Measurements from ENCODE around the gene NTRK2. TPM values are rescaled to one million over a fixed set of nuclear protein-coding genes. Genes with fewer than 3 reads are reported as not detected.

NTRK2 gene
- total RNA-seq, 1 experiment from 2014 or later = not detected

DNA sequence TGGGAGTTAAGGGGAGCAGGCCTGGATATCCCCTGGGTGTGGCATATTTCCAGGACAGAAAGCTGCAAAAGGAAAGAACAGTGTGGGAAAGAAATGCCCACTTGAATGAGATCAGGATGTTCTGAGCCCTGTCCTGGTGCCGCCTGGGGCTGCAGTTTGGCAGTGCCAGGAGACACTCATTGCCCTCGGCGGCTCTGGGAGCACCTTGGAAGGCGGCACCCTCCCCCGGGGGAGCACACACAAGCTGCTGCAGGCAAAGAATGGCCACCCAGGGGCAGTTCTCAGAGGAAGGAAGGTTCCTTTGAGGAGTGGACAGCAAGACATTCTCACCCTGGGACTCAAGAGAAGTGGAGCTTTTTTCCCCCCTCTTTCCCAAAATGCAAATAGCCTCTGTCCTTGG, 305.3 kb downstream of the NTRK2 start:
- no peak for DNase-seq (ENCODE audit: low spot score)

DNA sequence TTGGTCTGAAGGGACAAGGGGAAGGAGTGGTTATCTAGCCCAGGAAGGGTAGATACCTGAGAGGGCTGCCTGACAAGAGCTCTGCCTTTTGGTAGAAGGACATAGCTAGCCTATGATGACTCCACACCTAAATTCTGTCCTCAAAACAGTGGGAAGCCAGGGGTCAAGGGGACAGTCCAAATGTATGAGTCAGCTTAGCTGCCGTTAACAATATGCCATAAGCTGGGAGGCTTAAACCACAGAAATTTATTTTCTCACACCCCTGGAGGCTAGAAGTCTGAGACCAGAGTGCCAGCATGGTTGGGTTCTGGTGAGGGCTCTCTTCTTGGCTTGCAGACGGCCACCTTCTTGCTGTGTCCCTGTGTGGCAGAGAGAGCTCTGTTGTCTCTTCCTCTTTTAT, 306.4 kb downstream of the NTRK2 start:
- DNase-seq (ENCODE audit: low spot score) = no peak

DNA sequence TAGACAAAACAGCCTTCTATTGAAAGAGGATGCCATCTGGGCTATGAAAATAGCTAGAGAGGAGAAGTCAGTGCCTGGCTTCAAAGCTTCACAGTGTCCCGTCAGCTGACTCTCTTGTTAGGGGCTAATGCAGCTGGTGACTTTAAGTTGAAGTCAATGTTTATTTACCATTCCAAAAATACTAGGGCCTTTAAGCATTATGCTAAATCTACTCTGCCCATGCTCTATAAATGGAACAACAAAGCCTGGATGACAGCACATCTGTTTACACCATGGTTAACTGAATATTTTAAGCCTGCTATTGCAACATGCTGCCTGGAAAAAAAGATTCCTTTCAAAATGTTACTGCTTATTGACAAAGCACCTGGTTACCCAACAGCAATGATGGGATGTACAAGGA, 309.1 kb downstream of the NTRK2 start:
- no peak for DNase-seq (ENCODE audit: low spot score)

DNA sequence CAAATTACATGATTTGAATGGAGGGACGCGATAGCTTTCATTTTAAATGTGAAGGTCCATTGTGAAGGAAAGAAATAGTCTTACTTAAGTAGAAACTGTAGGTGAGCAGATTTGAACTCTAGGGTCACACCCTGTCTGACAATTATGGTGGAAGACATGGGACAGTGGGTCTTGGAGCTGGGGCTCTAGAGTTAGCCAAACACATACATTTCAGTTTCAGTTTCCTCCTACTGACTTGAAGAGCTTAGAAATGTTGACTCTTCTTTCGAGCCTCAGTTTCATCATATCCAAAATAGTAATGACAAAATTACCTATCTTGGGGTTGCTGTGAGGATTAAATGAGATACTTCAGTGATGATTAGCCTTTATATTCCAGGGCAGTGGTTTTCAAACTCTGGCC, 314.2 kb downstream of the NTRK2 start:
- no peak for DNase-seq (ENCODE audit: low spot score)

DNA sequence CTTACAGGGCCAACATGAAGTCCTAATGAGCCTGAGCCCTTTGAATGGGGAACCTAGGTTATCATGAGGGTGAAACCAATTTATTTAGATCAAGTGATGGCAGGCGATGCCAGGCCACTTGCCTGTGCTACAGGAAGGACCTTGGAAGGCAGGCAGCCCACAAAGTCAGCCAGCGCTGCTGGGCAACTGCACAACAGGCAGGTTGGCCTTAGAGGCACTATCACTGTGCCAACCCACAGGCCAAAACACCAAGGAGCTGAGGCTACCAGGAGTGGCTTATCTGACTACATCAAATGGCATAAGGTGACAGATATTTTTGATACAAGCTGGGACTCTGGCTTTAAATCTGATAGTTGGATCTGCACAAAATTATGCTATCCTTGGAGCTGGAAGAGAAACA, 319.1 kb downstream of the NTRK2 start:
- DNase-seq (ENCODE audit: low spot score) = no peak

DNA sequence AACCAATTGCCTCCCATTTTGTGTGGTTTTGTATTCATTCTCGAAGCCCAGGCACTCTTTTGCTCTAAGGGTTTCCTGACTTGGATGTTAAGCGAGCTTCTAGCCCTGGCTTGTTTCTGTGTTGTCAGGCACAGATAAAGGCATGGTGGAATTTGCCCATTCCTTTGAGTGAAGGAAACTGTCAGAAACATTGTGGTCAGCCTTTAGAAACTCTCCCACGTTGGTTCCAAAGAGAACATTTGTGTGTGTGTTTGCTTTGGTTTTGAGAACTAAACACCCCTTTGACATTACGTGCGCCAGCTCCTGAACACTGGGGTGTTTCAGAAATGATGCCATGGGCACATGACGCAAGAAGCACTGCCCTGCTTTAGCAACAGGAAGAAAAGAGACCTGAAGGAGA, 320.9 kb downstream of the NTRK2 start:
- no peak for DNase-seq (ENCODE audit: low spot score)

DNA sequence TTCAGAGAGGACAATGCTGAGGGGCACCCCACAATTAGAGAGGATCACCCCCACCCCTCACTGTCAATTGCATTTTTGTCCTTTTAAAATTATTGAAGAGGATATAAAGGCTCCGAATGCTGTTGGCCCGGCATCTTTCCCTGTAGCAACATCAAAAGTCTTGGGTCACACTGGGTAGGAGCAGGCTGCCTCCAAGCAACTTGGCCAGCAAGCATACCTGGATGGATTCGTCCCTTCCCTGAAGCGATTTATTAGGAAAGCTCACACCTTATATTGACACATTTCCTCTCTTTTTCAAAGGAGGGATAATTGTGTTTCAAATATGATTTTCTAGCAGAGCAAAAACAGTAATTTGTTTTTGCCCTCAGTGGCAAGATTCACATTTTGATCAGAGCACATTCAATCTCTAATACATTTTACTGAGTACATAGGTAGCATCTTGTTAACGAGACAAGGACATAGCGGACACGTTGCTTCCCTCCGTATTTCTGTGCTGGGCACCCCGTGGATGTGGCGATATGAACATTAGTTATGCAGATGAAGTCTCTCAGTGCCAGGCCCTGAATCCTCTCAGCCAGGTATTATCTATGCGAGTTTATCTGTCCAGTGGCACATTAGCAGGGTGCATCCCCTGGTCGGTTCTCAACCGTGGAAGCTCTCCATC, 321.5 kb downstream of the NTRK2 start:
- no peak for DNase-seq (ENCODE audit: low spot score)

DNA sequence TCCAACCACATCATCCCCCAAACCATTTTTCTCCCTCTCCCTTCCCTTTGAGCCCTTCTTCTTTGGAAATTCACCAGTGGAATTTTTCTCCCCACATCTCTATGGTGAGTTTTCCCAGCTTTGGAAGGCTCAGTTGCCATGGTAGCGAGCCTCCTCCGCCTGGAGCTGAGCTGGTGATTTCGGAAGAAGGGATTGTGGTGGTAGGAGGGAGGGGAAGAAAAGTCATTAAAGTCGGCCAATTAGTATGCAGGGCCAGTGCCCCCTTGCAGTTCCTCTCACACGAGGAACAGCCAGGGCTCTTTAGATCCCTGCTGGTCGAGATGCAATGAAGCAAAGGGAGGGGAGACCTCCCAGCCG, 322.0 kb downstream of the NTRK2 start:
- DNase-seq (ENCODE audit: low spot score) = no peak

DNA sequence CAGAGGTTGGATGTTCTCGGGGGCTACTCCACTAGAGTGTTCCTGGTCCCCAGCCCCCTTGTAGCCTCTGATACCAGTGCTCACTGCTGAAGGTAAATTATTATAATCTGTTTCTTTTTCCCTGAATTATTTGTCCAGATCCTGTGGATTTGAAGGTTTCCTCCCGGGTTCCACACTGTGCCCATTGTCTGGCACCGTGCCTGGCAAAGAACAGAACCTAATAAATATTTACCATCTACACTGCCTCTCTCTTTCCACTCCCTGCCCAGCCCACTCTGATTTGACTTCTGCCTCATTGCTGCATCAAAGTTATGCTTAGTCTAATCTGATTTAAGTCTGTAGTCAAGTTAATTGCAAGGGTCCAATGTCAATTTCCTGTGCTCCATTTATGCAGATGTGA, 322.9 kb downstream of the NTRK2 start:
- DNase-seq (ENCODE audit: low spot score) = no peak

DNA sequence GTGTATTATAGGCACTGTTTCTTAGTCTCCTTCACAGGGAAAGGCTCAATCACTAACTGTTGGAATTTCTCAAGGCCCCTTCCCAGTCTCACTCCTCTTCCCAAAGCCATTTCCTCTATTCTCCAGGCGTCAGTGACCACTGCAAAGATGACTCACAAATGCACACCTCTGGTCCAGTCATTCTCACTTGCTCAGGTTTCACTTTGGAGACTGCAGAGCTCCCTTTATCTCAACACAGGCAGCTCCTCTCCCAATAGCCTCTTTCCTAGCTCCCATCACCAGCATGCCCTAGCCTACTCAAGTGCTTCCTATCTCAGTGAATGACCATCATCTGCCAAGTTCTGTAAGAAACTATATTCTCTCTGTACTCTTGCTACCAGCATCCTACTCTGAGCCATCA, 323.6 kb downstream of the NTRK2 start:
- DNase-seq (ENCODE audit: low spot score) = no peak

DNA sequence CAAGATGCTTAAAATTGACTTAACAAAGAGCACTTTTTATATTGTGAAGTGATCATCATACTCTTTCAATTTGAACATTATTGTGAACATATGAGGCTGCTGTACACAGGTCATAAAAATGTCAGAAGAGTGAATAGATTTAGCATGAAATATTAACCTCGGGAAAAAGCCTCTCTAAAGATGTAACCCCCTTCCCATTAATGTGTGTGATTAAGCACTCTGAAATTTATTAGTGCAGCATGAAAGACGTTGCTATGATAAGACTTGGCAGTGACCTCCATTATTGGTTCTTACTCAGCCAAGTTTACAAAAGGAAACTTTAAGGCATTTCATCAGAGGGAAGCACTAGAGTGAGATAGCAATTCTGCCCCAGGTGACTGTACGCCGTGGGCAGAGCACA, 326.5 kb downstream of the NTRK2 start:
- DNase-seq (ENCODE audit: low spot score) = no peak

DNA sequence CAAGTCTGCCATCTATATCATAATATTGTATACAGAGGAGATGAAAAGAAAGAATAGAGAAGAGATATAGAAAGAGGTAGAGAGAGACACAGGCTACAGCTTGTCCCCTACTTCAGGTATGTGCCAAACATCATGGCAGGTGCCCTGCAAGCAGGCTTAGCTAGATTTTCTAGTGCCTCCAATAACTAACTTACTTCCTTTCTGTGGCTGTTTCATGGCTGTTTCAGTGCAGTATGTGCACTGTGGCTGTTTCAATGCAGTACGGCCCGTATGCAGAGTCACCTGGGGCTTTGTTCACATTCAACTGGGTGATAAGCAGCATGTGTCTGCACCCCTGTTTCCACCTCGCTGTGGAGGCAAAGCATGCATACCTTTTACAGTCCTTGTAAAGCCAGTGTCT, 327.2 kb downstream of the NTRK2 start:
- no peak for DNase-seq (ENCODE audit: low spot score)

DNA sequence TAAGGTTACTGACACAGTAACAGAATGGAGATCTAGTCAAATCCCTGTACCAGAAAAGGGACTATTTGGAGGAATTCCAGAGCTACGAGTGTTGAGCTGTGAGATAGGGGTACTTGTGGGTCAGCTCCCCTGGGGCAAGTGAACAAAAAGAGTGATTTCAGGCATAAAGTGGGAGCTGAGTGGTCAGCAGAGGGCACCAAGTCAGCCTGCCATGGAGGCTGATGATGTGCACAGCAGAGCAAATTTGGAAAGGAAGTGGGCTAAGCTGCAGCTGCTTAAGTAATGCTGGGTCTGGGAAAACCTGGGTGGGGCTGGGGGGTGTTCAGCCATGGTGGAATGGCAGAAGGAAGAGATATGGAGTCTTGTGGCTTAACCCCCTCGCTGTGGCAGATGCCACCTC, 327.9 kb downstream of the NTRK2 start:
- no peak for DNase-seq (ENCODE audit: low spot score)

DNA sequence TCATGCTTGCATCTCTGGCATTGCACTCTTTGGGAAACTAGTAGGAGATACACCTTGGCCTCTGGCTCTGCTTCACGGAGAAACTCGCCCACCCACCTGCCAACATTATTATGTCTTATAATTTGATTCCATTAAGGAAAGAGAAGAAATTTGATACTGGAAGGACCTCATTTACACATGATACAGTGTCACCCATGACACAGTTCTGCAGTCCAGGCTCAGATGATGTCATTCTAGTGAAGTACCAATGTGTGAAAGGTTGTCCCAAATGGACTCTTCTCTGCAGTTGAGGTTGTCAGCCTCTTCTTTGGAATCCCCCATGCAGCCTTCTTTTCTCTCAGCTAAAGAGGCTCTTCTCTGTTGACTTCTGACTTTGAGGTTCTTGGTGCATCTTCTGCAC, 329.1 kb downstream of the NTRK2 start:
- DNase-seq (ENCODE audit: low spot score) = no peak

DNA sequence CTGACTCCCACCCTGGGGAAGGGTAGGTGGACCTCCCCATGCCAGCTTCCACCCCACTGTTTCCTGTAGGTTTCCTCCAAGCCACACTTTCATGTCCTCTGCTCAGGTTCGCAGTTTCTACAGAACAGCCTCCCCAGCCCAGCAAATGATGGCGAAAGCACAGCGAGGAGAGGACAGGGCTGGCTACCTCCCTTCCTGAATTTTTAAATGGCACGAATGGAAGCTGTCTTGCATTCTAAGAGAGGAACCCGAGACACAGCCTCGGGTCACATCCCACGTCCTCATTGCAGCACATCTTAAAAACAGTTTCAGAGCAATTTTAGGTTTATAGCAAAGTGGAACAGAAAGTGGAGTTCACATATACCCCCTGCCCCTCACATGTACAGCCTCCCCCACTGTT, 330.3 kb downstream of the NTRK2 start:
- DNase-seq (ENCODE audit: low spot score) = no peak

DNA sequence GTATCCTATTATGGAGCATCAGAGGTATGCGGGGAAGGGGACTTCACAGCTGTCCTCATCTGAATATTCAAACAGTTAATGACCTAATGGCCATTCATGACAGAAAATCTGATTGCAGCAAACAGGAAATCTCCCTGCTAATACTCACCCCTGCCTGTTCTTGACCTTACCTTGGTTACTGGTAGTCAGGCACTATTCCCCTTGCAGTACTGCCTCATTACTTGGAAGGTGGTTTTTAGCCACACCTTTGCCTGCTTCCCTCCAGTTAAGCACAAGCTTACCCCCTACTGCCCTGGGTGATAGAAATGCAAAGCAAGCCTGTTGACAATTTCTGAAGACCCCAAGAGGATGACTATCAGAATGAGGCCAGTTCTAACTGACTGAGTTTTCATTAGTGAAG, 332.4 kb downstream of the NTRK2 start:
- no peak for DNase-seq (ENCODE audit: low spot score)

DNA sequence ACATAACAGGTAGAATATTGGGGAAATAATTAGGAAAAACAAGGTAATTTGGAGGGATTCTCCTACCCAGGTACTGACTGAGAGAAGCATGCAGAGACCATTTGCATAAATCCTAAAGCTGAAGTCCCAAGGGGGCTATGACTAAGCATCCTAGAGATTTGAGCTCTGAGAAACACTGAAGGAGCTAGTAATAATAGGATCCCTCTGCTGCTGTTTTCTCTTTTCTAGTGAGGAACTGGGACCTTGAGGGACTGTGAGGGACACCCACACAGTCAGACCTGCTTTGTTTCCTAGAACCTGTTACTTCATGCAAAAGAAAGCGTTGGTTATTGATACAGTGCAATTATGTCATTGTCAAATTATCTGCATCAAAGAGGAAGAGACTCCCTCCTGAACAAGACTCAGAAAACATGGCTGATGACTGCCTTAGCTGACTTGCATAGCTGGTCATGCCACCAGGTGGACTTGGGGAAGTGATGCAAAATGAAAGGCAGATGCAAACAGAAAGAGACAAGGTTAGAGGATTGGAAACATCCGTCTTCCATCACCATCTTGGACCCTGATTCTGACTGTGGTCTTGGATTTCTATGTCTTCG, 335.4 kb downstream of the NTRK2 start:
- no peak for DNase-seq (ENCODE audit: low spot score)

DNA sequence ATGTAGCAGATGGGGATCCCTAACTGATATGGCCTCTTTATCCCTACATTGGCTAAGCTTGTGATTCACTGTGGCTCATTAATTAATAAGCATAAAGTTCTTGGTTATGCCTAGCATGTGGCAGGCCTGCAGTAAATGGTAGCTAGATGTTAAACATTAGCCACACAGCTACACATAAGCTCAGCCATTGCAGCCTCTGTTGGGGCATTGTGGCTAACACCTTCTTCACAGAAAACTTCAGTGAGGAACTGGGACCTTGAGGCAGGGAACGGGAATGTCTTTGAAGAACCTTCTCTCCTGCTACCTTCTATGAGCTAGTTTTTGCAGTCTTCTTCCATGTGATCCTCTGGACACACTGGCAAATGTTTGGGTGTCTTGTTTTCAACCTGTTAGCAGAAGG, 338.2 kb downstream of the NTRK2 start:
- no peak for DNase-seq (ENCODE audit: low spot score)

DNA sequence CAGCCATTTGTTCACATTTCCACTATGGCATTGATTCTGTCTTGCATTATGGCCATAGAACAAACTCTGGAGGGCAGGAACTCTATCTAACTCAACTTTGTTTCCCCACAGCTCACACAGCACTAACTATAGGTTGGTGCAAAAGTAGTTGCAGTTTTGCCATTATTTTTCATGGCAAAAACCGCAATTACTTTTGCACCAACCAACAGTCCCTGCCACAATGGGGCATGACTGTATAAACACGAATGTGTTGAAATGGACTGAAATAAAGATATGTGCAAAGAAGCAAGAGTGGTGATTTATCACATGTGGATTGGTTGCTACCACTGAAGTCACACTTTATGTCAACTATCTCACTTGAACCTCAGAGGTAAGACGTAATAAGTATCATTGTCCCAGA, 338.7 kb downstream of the NTRK2 start:
- no peak for DNase-seq (ENCODE audit: low spot score)

DNA sequence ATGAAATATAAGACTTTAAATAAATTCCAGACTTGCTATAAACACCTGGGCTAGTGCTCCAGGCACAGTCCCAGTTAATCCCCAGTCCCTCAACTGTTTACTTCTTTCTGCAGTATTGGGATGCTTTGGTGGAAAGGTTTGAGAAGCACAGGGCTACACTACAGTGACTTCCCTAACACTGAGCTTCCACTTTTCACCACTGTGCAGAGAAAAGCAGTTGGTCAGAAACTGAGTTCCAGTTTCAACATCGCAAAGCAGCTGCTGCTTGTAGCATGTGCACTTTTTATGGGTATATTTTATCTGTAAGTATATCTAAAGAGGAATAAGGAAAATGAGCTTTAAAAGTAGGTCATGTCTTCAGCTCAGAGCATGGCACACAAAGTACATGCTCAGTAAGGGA, 339.7 kb downstream of the NTRK2 start:
- DNase-seq (ENCODE audit: low spot score) = no peak

DNA sequence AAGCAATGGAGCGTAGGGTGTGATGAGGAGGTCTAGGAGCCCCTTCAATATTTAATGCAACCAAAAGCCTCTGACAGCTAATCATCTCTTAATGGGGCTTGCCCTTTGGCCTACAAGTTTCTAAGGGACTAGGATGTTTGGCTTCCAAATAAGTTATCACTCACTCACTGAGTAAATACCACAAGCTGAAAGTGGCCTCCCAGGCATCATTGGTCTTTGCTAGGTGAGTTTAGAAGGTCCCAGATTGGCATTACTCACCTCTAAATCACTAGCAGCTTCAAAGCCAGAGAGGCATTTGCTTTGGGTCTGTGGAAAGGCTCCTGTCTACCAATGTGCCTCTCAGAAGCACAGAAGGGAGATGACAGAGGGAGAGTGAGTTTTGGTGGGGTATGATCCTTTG, 344.2 kb downstream of the NTRK2 start:
- no peak for DNase-seq (ENCODE audit: low spot score)

DNA sequence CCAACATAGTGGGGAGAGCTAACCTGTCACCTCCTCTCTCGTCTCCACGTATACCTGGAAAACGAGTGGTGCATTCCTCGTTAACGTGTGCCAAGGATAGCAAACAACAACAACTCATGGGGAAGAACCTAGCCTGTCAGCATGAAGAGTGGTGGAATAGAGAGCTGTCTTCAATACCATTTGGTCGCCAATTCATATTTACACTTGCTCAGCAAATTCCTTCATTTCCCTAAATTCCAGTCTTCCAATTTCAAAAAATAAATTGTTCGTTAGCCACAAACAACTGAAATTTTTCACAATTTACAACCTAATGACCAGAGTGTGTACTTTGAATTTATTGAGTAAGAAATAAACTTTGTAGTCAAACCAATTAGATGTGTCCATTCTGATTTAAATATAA, 344.8 kb downstream of the NTRK2 start:
- DNase-seq (ENCODE audit: low spot score) = no peak

DNA sequence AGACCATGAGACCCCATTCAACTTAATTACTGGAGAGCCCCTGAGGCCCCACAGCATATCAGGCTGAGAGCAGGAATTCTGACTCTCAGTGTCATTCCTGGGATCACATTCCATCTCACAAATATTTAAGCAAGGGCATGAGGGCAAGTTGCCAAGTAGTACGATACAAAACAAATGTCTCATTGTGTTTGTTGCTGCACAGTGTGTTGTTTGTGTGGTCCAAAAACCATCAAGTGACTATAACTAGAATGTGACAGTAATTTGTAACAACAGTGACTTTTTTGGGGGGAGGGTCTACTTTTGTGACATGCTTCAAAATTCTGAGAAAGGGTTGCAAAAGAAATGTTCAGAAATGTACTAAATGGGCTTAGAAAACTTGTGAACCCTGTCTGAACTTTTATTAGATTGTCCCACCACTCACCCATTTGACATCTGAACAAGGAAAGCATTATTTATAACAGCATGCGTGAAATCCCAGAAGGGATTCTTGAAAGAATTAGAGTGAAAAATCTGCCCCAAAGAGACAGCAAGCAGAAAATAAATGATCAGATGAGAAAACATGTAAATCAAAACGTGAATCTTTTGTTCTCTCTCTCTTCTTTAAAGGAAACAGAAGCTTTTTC, 347.0 kb downstream of the NTRK2 start:
- DNase-seq (ENCODE audit: low spot score) = no peak

DNA sequence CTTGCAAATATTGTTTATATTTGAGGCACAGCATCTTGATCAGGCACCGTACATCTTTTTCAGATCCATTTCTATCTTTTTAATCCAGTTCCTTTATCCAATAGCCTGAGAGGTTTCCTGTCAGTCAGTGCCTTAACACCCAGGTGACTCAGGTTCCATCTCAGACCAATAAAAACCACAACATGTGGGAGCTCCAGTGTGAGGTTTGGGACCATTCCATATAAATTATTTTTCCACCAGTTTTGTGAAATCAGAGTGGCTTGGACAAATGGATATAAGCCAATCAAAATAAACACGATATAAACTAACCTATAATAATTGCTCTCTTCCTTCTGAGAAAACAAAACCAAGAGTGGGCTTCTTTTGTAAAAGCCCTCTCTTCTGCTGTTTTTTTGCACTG, 351.3 kb downstream of the NTRK2 start:
- DNase-seq (ENCODE audit: low spot score) = no peak
